GM06990 (cell line): ENCODE data around the gene KIF13A.
"Not testable (repeated sequence)": the region's sequence is repeated elsewhere in the genome, so short reads cannot be mapped to it uniquely, and the experiment has no call there.

Source experiments
- DNase-seq: peaks from one replicate; pipeline ENCODE4 v3.0.0-alpha.2; 2011; ENCODE audit not compliant: insufficient read length; ENCODE audit errors: extremely low read depth
- H3K27me3 ChIP-seq: replicated peaks from 2 replicates; pipeline ENCODE4 v1.6.0; 2011; ENCODE audit warnings: low read length; ENCODE audit not compliant: control insufficient read depth, insufficient read depth
- H3K36me3 ChIP-seq: 2 replicates; pipeline ENCODE4 v1.5.1; 2011; ENCODE audit warnings: low read length; ENCODE audit not compliant: control insufficient read depth, insufficient read depth
- H3K4me3 ChIP-seq: replicated peaks from 2 replicates; pipeline ENCODE4 v1.5.1; 2011; ENCODE audit warnings: low read depth, mild to moderate bottlenecking, control low read depth, low read length
- CTCF ChIP-seq: IDR thresholded peaks from 2 replicates; pipeline ENCODE4 v1.5.1; 2011; ENCODE audit warnings: low read length, control low read depth, mild to moderate bottlenecking, inconsistent platforms; ENCODE audit not compliant: insufficient read depth, poor library complexity, severe bottlenecking

KIF13A gene

DNA sequence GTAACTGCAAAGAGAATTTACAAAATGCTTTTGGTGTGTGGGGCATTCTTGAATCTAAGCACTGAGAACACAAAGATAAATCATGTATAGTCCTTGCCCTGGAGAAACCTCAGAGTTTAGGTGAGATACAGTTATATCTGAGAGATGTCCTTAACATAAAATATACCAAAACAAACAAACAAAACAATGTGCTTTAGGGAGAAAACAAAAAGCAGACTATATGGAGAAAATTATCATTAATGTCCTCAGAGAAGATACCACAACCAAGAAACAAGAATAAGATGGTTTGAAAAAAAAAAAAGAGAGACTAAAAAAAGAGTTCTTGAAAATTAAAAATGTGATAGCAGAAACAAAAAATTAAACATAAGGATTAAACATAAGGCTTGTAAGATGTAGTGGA lies 8.0 kb downstream of the KIF13A start:
- H3K36me3 ChIP-seq = no peaks in the 10 kb centered on the region
- no peak for TF ChIP-seq CTCF
- no peak for DNase-seq

DNA sequence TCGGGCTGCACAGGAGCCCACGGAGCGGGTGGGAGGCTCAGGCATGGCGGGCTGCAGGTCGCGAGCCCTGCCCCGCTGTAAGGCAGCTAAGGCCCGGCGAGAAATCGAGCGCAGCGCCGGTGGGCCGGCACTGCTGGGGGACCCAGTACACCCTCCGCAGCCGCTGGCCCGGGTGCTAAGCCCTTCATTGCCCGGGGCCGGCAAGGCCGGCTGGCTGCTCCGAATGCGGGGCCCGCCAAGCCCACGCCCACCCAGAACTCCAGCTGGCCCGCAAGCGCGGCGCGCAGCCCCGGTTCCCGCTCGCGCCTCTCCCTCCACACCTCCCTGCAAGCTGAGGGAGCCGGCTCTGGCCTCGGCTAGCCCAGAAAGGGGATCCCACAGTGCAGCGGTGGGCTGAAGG lies 11.2 kb downstream of the KIF13A start:
- H3K36me3 ChIP-seq, DNase-seq, H3K27me3 ChIP-seq, H3K4me3 ChIP-seq: not testable (repeated sequence)

More for the DNA sequence above, 8.0 kb downstream of the KIF13A start:
- Histone ChIP-seq H3K4me3 (no peak overlapping the region), H3K27me3 (no peaks in the 10 kb centered on the region)

DNA sequence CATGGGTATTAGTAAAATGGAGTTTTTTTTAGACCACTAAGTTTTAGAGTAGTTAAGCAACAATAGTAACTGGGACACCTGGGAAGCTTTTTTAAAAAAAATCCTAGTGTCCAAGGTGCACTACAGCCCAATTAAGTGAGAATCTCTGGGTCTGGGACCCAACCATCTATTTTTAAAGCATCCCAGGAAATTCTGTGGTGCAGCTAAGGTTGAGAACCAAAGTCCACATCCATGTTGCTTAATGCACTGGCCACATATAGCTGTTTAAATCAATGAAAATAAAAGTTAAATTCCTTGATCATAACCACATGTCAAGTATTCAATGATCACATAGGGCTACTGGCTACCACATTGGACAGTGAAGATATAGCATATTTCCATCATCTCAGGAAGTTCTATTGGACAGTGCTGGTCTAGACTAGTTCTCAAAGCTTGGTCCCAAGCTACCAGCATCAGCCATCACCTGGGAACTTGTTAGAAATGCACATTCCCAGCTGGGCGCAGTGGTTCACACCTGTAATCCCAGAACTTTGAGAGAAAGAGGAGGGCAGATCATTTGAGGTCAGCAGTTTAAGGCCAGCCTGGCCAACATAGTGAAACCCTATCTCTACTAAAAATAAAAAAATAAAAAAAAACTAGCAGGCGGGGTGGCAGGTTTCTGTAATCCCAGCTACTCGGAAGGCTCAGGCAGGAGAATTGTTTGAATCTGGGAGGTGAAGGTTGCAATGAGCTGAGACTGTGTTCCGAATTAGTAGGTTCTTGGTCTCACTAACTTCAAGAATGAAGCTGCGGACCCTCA lies 12.7 kb downstream of the KIF13A start:
- TF ChIP-seq CTCF = no peak
- DNase-seq = no peak
- Histone ChIP-seq H3K27me3 (no peaks in the 10 kb centered on the region), H3K36me3 (no peaks in the 10 kb centered on the region), H3K4me3 (no peak overlapping the region)

GRCh38 chr6:17972978-17973622 lies 14.3 kb downstream of the KIF13A start:
- TF ChIP-seq CTCF = no peak
- Histone ChIP-seq H3K27me3 (no peaks in the 10 kb centered on the region), H3K36me3 (no peaks in the 10 kb centered on the region), H3K4me3 (no peak overlapping the region)
- no peak for DNase-seq

DNA sequence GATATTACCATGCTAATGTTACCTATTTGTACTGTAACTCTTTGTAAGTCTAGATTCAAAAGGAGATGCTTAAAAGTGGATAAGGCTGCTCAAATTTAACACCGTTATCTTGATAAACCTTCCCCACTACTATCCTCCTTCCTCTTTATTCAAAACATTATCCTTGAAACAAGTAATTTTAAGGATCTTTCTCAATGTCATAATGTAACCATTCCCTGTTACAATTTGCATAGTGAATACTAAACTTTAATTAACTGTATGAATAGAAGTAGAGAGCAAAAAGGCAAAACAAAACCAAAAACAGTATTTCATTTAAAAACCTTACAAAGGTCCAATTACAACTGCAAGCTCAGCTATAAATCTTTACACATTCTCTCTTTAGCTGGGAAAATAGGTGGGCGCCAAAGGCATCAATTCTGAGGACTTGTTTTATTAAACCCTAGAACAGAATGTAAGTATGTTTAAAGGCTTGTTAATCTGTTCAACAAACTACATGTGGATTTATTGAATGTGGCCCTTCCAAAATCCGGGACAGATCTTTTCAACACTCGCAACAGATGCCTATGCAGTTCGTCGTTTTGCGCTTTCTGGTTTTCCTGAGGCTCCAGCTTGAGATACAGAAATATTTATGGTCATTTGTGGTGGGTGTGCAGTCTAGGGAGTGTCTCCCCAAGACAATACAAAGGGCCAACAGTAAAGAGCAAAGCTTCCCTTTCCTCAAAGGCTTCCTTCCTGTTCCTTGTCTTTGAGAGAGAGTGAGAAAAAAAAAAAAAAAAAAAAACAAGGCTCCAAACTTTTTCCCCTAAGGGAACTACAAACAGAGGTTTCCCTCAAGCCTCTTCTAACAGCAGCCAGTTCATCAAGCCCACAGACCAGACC lies 15.1 kb downstream of the KIF13A start:
- H3K36me3 ChIP-seq = no peaks in the 10 kb centered on the region
- H3K4me3 ChIP-seq = no peak overlapping the region
- H3K27me3 ChIP-seq = no peaks in the 10 kb centered on the region
- DNase-seq = no peak
- TF ChIP-seq CTCF = no peak
